Vagina (tissue), 2 donors: Measurements from ENCODE around the gene UBE2O.

ENCODE experiments used
- CTCF ChIP-seq, 3 experiments: fragments of 450-650 bp in 2 of 3; fragments of 200-600 bp in 1 of 3; sonication (generic) in 1 of 3; IDR thresholded peaks; one replicate each; pipeline ENCODE4 v1.5.1; 2017 to 2019; ENCODE audit warnings: antibody characterized with exemption in 3 of 3, mild to moderate bottlenecking in 2 of 3, moderate library complexity in 2 of 3
- POLR2A ChIP-seq, 2 donors: fragments of 450-650 bp; IDR thresholded peaks; one replicate each; pipeline ENCODE4 v1.6.1; 2017; ENCODE audit warnings: antibody characterized with exemption in 2 of 2, mild to moderate bottlenecking in 2 of 2, moderate library complexity in 2 of 2

GRCh38 chr17:76419576-76420260 is 33.2 kb downstream of the UBE2O start:
- TF ChIP-seq POLR2A (IDR thresholded peaks at IDR 0.05), result no peak
- TF ChIP-seq CTCF (IDR thresholded peaks at IDR 0.05), result no peak
